C1 segment of cervical spinal cord (tissue), 14 donors: ENCODE results near the gene STK11IP.
"Not testable (repeated sequence)": the region's sequence is repeated elsewhere in the genome, so short reads cannot be mapped to it uniquely, and the experiment has no call there.

Source experiments
- DNase-seq, 14 donors: peaks; one replicate each; lab custom pipeline; 2025; lab: John Stamatoyannopoulos, UW

STK11IP gene

DNA sequence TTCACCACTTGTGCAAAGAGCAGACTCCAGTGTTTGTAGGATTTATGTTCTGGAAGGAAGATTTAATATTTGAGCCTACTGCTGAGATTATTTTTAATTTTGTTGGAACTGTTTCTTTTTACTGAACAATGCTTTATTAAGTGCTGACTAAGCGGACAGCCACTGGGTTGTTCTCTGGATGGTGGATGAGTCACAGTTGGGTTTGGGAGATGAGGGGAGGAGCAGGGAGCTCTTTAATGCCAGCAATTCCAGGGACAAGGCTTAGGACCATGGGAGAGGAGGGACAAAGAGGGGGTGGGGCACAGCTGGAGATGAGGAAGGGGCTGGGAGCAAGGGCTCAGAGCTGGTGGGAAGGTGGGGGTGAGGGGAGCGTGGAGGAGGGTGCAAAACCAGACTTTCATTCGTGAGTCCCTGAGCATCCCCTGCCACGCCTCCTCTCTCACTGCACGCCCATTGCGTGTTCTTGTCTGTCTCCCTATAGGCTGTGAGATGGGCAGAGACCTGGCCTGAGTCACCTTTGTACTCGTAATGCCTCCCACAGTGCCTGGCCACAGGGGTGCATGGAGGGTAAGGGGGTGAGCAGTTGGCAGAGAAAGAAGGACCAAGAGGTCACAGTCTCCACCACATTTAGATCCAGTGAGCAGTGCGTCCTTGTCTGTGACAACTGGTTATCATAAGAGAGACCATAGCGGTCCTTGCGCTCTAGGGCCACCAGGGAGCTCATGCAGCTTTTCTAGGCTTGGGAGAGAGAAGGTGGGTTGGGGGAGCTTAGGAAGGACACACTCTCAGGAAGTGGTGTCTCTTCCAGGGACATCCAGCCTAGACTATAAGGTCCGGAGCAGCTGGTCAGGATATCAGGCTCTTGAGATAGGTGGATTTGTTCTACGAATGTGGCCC lies 48.2 kb downstream of the STK11IP start:
- no peak for DNase-seq

DNA sequence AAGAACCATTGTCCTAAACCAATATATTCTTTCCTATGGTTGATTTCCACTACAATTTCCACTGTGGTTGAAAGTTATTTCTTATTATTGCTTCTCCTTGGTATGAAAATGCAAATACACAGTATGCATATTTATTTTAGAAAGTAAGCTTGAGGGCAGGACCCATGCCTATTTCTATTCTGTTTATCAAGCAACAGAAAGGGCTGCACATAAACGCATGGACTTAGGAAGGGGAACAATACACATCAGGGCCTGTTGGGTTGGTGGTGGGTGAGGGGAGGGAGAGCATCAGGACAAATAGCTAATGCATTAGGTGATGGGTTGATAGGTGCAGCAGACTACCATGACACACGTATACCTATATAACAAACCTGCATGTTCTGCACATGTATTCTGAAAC lies 50.5 kb downstream of the STK11IP start:
- no peak for DNase-seq

DNA sequence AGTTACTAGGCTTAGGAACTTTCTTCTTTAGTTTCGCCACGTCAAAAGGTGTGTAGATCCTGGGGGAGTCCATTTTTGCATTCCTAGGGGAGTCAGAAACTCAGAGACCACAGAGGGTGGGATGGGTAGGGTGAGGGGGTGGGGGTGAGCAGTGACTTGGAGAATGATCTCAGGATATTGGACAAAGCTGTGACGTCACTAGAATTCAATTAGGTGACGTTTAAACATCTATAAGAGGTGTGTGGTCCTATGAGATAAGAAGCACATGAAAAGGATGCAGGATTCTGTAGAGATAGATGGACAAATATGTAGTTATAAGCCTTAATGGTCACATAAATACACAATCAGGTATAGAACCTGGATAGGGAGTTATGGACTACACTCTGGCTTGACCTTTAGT lies 51.3 kb downstream of the STK11IP start:
- DNase-seq: no peak

GRCh38 chr2:219650426-219651248 lies 53.0 kb downstream of the STK11IP start:
- DNase-seq: no peak

GRCh38 chr2:219651656-219652055 lies 54.0 kb downstream of the STK11IP start:
- DNase-seq: not testable (repeated sequence)

DNA sequence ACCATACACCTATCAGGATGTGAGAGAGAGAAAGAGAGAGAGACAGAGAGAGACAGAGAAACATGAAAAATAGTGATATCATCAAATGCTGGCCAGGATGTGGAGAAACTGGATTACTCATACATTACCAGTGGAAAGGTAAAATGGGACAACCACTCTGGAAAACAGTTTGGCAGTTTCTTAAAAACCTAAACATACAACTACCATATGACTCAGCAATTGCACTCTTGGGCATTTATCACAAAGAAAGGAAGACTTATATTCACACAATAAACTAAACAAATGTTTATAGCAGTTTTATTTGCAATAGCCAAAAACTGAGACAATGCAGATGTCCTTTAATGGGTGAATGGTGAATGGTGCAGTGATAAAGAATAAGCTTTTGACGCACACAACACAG lies 58.9 kb downstream of the STK11IP start:
- DNase-seq: no peak

- no peak for DNase-seq
Observed at GRCh38 chr2:219658196-219658846, 60.7 kb downstream of the STK11IP start.

GRCh38 chr2:219658874-219659273 lies 61.2 kb downstream of the STK11IP start:
- no peak for DNase-seq

DNA sequence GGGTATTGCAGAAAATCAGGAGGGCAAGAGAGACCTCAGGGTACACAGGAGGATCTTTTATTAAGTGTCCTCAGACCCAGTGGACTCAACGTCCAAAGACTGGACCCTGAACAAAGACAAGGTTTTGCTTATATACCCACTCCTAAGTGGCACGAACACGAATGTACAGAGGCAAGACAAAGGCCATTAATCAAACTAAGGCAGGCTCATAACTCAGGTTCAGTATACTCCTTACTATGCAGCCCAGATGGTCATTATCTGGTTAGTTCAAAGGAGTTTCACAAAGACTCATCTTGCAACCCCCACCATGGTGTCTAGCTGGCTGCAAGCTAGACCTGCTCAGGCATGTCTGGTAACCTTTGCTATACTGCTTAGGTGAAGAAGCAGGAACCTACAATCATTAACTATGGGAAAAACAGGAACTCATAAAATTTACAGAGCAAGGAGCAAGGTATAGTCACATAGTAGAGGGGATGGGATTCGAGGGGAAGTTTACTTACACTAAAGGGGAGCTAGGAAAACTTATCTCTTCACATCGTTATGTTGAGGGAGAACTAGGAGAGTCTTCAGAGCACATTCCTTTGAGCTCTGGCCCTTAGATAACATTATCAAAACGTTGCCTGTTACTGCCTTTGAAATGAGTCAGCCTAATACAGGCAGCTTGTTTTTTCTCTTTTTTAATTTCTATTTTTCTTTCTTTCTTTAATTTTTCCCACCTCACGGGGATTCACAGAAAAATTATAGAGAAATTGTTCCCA lies 63.7 kb downstream of the STK11IP start:
- no peak for DNase-seq

DNA sequence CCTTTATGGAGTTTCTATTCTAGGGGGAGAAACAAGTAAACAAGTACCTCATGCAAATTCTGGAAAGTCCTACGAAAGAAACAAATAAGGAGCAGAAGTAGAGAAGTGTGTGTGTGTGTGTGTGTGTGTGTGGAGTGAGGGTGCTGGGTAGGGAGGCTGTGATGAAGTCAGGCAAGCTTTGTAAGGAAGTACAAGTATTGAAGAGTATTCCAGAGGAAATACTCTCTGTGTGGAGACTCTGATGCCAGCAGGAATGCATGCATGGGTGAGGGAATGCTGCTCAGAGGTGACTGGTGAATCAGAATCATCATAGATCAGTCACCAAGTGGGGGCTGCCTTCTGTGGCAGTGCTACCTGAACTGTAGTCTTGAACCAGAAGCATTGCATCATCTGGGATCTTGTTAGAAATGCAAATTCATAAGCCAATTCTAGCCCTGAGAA lies 64.3 kb downstream of the STK11IP start:
- DNase-seq: no peak

DNA sequence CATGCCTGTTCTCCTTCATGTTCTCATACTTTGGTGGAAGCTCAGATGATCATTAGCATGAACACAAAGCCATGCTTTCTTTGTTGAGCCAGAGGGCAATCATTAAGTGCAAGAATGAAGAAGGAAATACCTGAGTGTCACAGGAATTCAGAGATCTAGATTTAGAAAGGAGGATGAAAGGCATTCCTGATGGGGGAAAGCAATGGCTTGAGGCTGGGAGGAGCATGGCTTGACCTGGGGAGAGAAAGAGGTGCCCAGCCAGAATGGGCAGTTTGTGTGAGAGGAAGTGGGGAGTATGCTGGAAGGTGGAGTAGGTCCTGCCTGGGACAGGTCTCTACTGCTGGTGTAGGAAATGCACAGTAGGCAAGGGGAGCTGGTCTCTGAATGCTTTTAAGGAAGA lies 64.9 kb downstream of the STK11IP start:
- no peak for DNase-seq

DNA sequence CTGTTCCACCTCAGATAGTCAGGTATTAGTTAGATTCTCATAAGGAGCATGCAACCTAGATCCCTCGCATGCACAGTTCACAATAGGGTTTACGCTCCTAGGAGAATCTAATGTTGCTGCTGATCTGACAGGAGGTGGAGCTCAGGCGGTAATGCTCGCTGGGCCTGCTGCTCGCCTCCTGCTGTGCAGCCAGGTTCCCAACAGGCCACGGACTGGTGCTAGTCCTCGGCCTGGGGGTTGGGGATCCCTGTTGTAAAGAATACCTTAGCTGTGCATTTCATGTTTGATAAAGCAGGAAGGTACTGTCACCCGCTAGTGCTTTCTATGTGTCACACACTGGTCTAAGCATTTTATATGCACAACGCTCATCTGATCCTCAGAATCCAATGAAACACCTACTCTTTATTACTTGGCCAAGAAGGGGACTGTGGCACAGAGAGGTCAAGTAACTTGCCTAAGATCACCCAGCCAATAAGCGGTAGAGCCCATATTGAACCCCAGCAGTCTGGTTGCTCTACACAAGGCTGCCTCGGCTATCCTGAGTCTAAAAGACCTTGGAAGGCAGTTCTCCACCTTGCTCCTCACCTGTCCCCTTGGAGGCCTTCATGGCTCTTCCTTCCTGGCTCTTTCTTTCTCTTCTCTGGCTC lies 65.6 kb downstream of the STK11IP start:
- no peak for DNase-seq

- DNase-seq: no peak
Observed at GRCh38 chr2:219664041-219664440, 66.4 kb downstream of the STK11IP start.

DNA sequence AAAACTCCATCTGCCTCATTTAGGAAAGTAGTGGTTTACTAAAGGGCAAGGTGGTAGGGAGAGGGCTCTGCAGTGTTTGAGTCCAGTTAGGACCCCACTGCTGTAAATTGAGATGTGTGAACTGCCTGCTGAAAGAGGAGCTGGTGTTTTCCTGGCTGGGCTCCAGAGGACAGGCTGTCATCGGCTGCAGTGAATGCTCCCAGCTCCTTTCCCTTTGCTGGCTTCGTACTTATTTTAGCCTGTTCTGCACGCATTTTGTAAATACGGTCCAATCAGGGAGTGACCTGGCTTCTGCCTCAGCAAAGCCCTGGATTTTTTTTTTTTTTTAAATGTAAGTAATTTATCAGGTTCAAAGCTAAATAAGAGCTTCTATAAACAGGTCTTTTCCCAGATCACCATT lies 67.3 kb downstream of the STK11IP start:
- no peak for DNase-seq

- DNase-seq: no peak
Observed at GRCh38 chr2:219665926-219666325, 68.3 kb downstream of the STK11IP start.
